Measurements from ENCODE around the gene MRPL28. TPM values are rescaled to one million over a fixed set of nuclear protein-coding genes. Genes with fewer than 3 reads are reported as not detected.

Gene MRPL28
- total and polyA plus RNA-seq, 4 donors = 35.5 to 107 (median 40.3) TPM

- no peak overlapping the region for H3K27ac ChIP-seq (ENCODE audit: low read depth in 1 of 2, low read length in 2 of 2)
- no peaks in the 10 kb centered on the region for H3K27me3 ChIP-seq (ENCODE audit: control insufficient read depth in 1 of 2, insufficient read depth in 2 of 2, low read length in 1 of 2)
- no peaks in the 10 kb centered on the region for H3K4me1 ChIP-seq (ENCODE audit: control insufficient read depth in 1 of 2, insufficient read depth in 2 of 2, low read length in 2 of 2)
- intact Hi-C loops (cut with DNase I) = no loop called here
- DNase-seq (no peak), ATAC-seq (ENCODE audit: low FRiP score) (no peak)
- no peak overlapping the region for H3K4me3 ChIP-seq (ENCODE audit: low read length in 2 of 2)
- 91 to 92% methylated on average over 40 to 42 of the region's 42 CpGs for whole genome bisulfite sequencing, 2 donors
- H3K36me3 ChIP-seq (ENCODE audit: control insufficient read depth in 1 of 2, insufficient read depth in 2 of 2, low read length in 1 of 2) = peaks cover 0 to 7% of the 10 kb centered on the region in 2 donors
- H3K9me3 ChIP-seq (ENCODE audit: control insufficient read depth, low read length) = no peaks in the 10 kb centered on the region
These were observed 7.1 kb upstream of the MRPL28 start for GRCh38 chr16:377419-377951.

GRCh38 chr16:376817-377418 is 6.6 kb upstream of the MRPL28 start:
- ATAC-seq (ENCODE audit: low FRiP score) = no peak
- no peaks in the 10 kb centered on the region for H3K4me1 ChIP-seq (ENCODE audit: control insufficient read depth in 1 of 2, insufficient read depth in 2 of 2, low read length in 2 of 2)
- H3K4me3 ChIP-seq (ENCODE audit: low read length in 2 of 2) = no peak overlapping the region
- WGBS, 2 donors = 92 to 94% methylated on average over 26 of the region's 26 CpGs
- no peaks in the 10 kb centered on the region for H3K9me3 ChIP-seq (ENCODE audit: control insufficient read depth, low read length)
- DNase-seq = no peak
- intact Hi-C loops (cut with DNase I) = no loop called here
- peaks cover 0 to 7% of the 10 kb centered on the region in 2 donors for H3K36me3 ChIP-seq (ENCODE audit: control insufficient read depth in 1 of 2, insufficient read depth in 2 of 2, low read length in 1 of 2)
- H3K27ac ChIP-seq (ENCODE audit: low read depth in 1 of 2, low read length in 2 of 2) = no peak overlapping the region
- H3K27me3 ChIP-seq (ENCODE audit: control insufficient read depth in 1 of 2, insufficient read depth in 2 of 2, low read length in 1 of 2) = no peaks in the 10 kb centered on the region

GRCh38 chr16:375927-376816 is 5.8 kb upstream of the MRPL28 start:
- H3K36me3 ChIP-seq (ENCODE audit: control insufficient read depth in 1 of 2, insufficient read depth in 2 of 2, low read length in 1 of 2) = peaks cover 0 to 7% of the 10 kb centered on the region in 2 donors
- intact Hi-C loops (cut with DNase I) = no loop called here
- no peak for ATAC-seq (ENCODE audit: low FRiP score)
- 94 to 95% methylated on average over 44 of the region's 44 CpGs for WGBS, 2 donors
- H3K4me1 ChIP-seq (ENCODE audit: control insufficient read depth in 1 of 2, insufficient read depth in 2 of 2, low read length in 2 of 2) = no peaks in the 10 kb centered on the region
- no peaks in the 10 kb centered on the region for H3K27me3 ChIP-seq (ENCODE audit: control insufficient read depth in 1 of 2, insufficient read depth in 2 of 2, low read length in 1 of 2)
- peak in 1 of 2 donors; percentile 50 for DNase-seq
- H3K27ac ChIP-seq (ENCODE audit: low read depth in 1 of 2, low read length in 2 of 2) = no peak overlapping the region
- no peak overlapping the region for H3K4me3 ChIP-seq (ENCODE audit: low read length in 2 of 2)
- no peaks in the 10 kb centered on the region for H3K9me3 ChIP-seq (ENCODE audit: control insufficient read depth, low read length)

- intact Hi-C loops (cut with DNase I) = no loop called here
- Histone ChIP-seq H3K27ac (ENCODE audit: low read depth in 1 of 2, low read length in 2 of 2) (no peak overlapping the region), H3K36me3 (ENCODE audit: control insufficient read depth in 1 of 2, insufficient read depth in 2 of 2, low read length in 1 of 2) (peaks cover 0 to 7% of the 10 kb centered on the region in 2 donors), H3K27me3 (ENCODE audit: control insufficient read depth in 1 of 2, insufficient read depth in 2 of 2, low read length in 1 of 2) (no peaks in the 10 kb centered on the region), H3K9me3 (ENCODE audit: control insufficient read depth, low read length) (no peaks in the 10 kb centered on the region), H3K4me1 (ENCODE audit: control insufficient read depth in 1 of 2, insufficient read depth in 2 of 2, low read length in 2 of 2) (no peaks in the 10 kb centered on the region), H3K4me3 (ENCODE audit: low read length in 2 of 2) (no peak overlapping the region)
- DNase-seq (no peak), ATAC-seq (ENCODE audit: low FRiP score) (no peak)
- WGBS, 2 donors = 94 to 96% methylated on average over 23 of the region's 23 CpGs
These were observed 4.9 kb upstream of the MRPL28 start for GRCh38 chr16:375212-375611.

- ATAC-seq (ENCODE audit: low FRiP score) (no peak), DNase-seq (peak in 1 of 2 donors; percentile 42)
- Histone ChIP-seq H3K4me3 (ENCODE audit: low read length in 2 of 2) (no peak overlapping the region), H3K27me3 (ENCODE audit: control insufficient read depth in 1 of 2, insufficient read depth in 2 of 2, low read length in 1 of 2) (no peaks in the 10 kb centered on the region), H3K36me3 (ENCODE audit: control insufficient read depth in 1 of 2, insufficient read depth in 2 of 2, low read length in 1 of 2) (peaks cover 0 to 7% of the 10 kb centered on the region in 2 donors), H3K9me3 (ENCODE audit: control insufficient read depth, low read length) (no peaks in the 10 kb centered on the region), H3K27ac (ENCODE audit: low read depth in 1 of 2, low read length in 2 of 2) (no peak overlapping the region), H3K4me1 (ENCODE audit: control insufficient read depth in 1 of 2, insufficient read depth in 2 of 2, low read length in 2 of 2) (no peaks in the 10 kb centered on the region)
- intact Hi-C loops (cut with DNase I) = no loop called here
- WGBS, 2 donors = 91 to 94% methylated on average over 6 to 9 of the region's 9 CpGs
These were observed 4.2 kb upstream of the MRPL28 start for GRCh38 chr16:374616-374926.

- peak in 1 of 2 donors; percentile 44 for DNase-seq
- no peaks in the 10 kb centered on the region for H3K4me1 ChIP-seq (ENCODE audit: control insufficient read depth in 1 of 2, insufficient read depth in 2 of 2, low read length in 2 of 2)
- H3K27me3 ChIP-seq (ENCODE audit: control insufficient read depth in 1 of 2, insufficient read depth in 2 of 2, low read length in 1 of 2) = no peaks in the 10 kb centered on the region
- no peak overlapping the region for H3K4me3 ChIP-seq (ENCODE audit: low read length in 2 of 2)
- H3K9me3 ChIP-seq (ENCODE audit: control insufficient read depth, low read length) = no peaks in the 10 kb centered on the region
- no peak for ATAC-seq (ENCODE audit: low FRiP score)
- 92 to 94% methylated on average over 44 of the region's 44 CpGs for WGBS, 2 donors
- peaks cover 0 to 7% of the 10 kb centered on the region in 2 donors for H3K36me3 ChIP-seq (ENCODE audit: control insufficient read depth in 1 of 2, insufficient read depth in 2 of 2, low read length in 1 of 2)
- H3K27ac ChIP-seq (ENCODE audit: low read depth in 1 of 2, low read length in 2 of 2) = no peak overlapping the region
- intact Hi-C loops (cut with DNase I) = no loop called here
These were observed 3.7 kb upstream of the MRPL28 start for GRCh38 chr16:373848-374615.

- H3K36me3 ChIP-seq (ENCODE audit: control insufficient read depth in 1 of 2, insufficient read depth in 2 of 2, low read length in 1 of 2) = peaks cover 0 to 7% of the 10 kb centered on the region in 2 donors
- H3K9me3 ChIP-seq (ENCODE audit: control insufficient read depth, low read length) = no peaks in the 10 kb centered on the region
- no peak overlapping the region for H3K4me3 ChIP-seq (ENCODE audit: low read length in 2 of 2)
- H3K27ac ChIP-seq (ENCODE audit: low read depth in 1 of 2, low read length in 2 of 2) = no peak overlapping the region
- DNase-seq (no peak), ATAC-seq (ENCODE audit: low FRiP score) (no peak)
- intact Hi-C loops (cut with DNase I) = no loop called here
- H3K4me1 ChIP-seq (ENCODE audit: control insufficient read depth in 1 of 2, insufficient read depth in 2 of 2, low read length in 2 of 2) = no peaks in the 10 kb centered on the region
- H3K27me3 ChIP-seq (ENCODE audit: control insufficient read depth in 1 of 2, insufficient read depth in 2 of 2, low read length in 1 of 2) = no peaks in the 10 kb centered on the region
- 89 to 94% methylated on average over 5 of the region's 5 CpGs for WGBS, 2 donors
These were observed 2.8 kb upstream of the MRPL28 start for GRCh38 chr16:373020-373598.

GRCh38 chr16:372302-372983 is 2.1 kb upstream of the MRPL28 start:
- H3K4me3 ChIP-seq (ENCODE audit: low read length in 2 of 2) = no peak overlapping the region
- no peaks in the 10 kb centered on the region for H3K27me3 ChIP-seq (ENCODE audit: control insufficient read depth in 1 of 2, insufficient read depth in 2 of 2, low read length in 1 of 2)
- DNase-seq = no peak
- intact Hi-C loops (cut with DNase I) = no loop called here
- no peaks in the 10 kb centered on the region for H3K9me3 ChIP-seq (ENCODE audit: control insufficient read depth, low read length)
- peaks cover 0 to 7% of the 10 kb centered on the region in 2 donors for H3K36me3 ChIP-seq (ENCODE audit: control insufficient read depth in 1 of 2, insufficient read depth in 2 of 2, low read length in 1 of 2)
- 89 to 91% methylated on average over 19 of the region's 19 CpGs for WGBS, 2 donors
- no peak for ATAC-seq (ENCODE audit: low FRiP score)
- H3K4me1 ChIP-seq (ENCODE audit: control insufficient read depth in 1 of 2, insufficient read depth in 2 of 2, low read length in 2 of 2) = no peaks in the 10 kb centered on the region
- no peak overlapping the region for H3K27ac ChIP-seq (ENCODE audit: low read depth in 1 of 2, low read length in 2 of 2)
